H9 (cell line): Measurements from ENCODE around the gene CCDC3. TPM values are rescaled to one million over a fixed set of nuclear protein-coding genes. Genes with fewer than 3 reads are reported as not detected.

ENCODE experiments used
- DNase-seq: peaks from one replicate; pipeline ENCODE4 v3.0.0-alpha.2; 2017
- H2AFZ ChIP-seq: one replicate; pipeline ENCODE4 v1.6.1; 2013; ENCODE audit warnings: mild to moderate bottlenecking, low read length, control low read depth, moderate library complexity
- H2AK5ac ChIP-seq: 2 replicates; pipeline ENCODE4 v1.6.1; 2013; ENCODE audit warnings: low read length, control low read depth, mixed read lengths; ENCODE audit not compliant: insufficient read length
- H2BK120ac ChIP-seq: one replicate; pipeline ENCODE4 v1.6.1; 2013; ENCODE audit warnings: low read depth, mild to moderate bottlenecking, low read length, control low read depth, inconsistent platforms; ENCODE audit not compliant: poor library complexity, severe bottlenecking
- H2BK12ac ChIP-seq: 2 replicates; pipeline ENCODE4 v1.6.1; 2013; ENCODE audit warnings: low read length, control low read depth, mixed read lengths, low read depth; ENCODE audit not compliant: insufficient read length
- H2BK15ac ChIP-seq: 2 replicates; pipeline ENCODE4 v1.6.1; 2013; ENCODE audit warnings: low read depth, low read length, control low read depth
- H2BK20ac ChIP-seq: one replicate; pipeline ENCODE4 v1.6.1; 2013; ENCODE audit warnings: low read depth, mild to moderate bottlenecking, low read length, control low read depth, inconsistent platforms; ENCODE audit not compliant: poor library complexity, severe bottlenecking
- H2BK5ac ChIP-seq: 2 replicates; pipeline ENCODE4 v1.6.1; 2013; ENCODE audit warnings: low read length, control low read depth, mixed read lengths; ENCODE audit not compliant: insufficient read length
- H3K14ac ChIP-seq: 2 replicates; pipeline ENCODE4 v1.6.1; 2013; ENCODE audit warnings: low read length, control low read depth; ENCODE audit not compliant: insufficient read depth
- H3K18ac ChIP-seq: 2 replicates; pipeline ENCODE4 v1.6.1; 2013; ENCODE audit warnings: low read depth, mild to moderate bottlenecking, mixed read lengths, low read length, control low read depth; ENCODE audit not compliant: insufficient read length
- H3K23ac ChIP-seq: 2 replicates; pipeline ENCODE4 v1.6.1; 2013; ENCODE audit warnings: low read length, control low read depth, mixed read lengths, low read depth; ENCODE audit not compliant: insufficient read length
- H3K23me2 ChIP-seq: 2 replicates; pipeline ENCODE4 v1.6.1; 2013; ENCODE audit warnings: low read depth, mild to moderate bottlenecking, mixed read lengths, low read length, control low read depth; ENCODE audit not compliant: insufficient read length, poor library complexity, severe bottlenecking
- H3K27ac ChIP-seq: 2 replicates; pipeline ENCODE4 v1.5.1; 2013; ENCODE audit warnings: low read length, control low read depth, mixed read lengths, low read depth; ENCODE audit not compliant: insufficient read length
- H3K27me3 ChIP-seq: 2 replicates; pipeline ENCODE4 v1.6.1; 2013; ENCODE audit warnings: low read length, control low read depth, inconsistent platforms; ENCODE audit not compliant: insufficient read depth
- H3K4ac ChIP-seq: 2 replicates; pipeline ENCODE4 v1.6.1; 2013; ENCODE audit warnings: low read depth, mild to moderate bottlenecking, control low read depth, inconsistent platforms, low read length, moderate library complexity
- H3K4me1 ChIP-seq: 2 replicates; pipeline ENCODE4 v1.6.1; 2013; ENCODE audit warnings: low read length, control low read depth, inconsistent platforms; ENCODE audit not compliant: insufficient read depth
- H3K4me2 ChIP-seq: 2 replicates; pipeline ENCODE4 v1.6.1; 2013; ENCODE audit warnings: low read length, control low read depth, mixed read lengths; ENCODE audit not compliant: insufficient read length, insufficient read depth
- H3K56ac ChIP-seq: 2 replicates; pipeline ENCODE4 v1.6.1; 2013; ENCODE audit warnings: low read depth, mild to moderate bottlenecking, mixed read lengths, low read length, control low read depth; ENCODE audit not compliant: insufficient read length
- H3K79me1 ChIP-seq: 2 replicates; pipeline ENCODE4 v1.6.1; 2013; ENCODE audit warnings: low read depth, mild to moderate bottlenecking, moderate library complexity, low read length, control low read depth, inconsistent platforms; ENCODE audit not compliant: insufficient read depth, poor library complexity, severe bottlenecking
- H3K79me2 ChIP-seq: 2 replicates; pipeline ENCODE4 v1.6.1; 2013; ENCODE audit warnings: low read length, control low read depth, inconsistent platforms; ENCODE audit not compliant: insufficient read depth
- H3K9ac ChIP-seq: 2 replicates; pipeline ENCODE4 v1.6.1; 2013; ENCODE audit warnings: low read length, control low read depth, mixed read lengths; ENCODE audit not compliant: insufficient read length; ENCODE audit errors: extremely low read depth
- H3K9me3 ChIP-seq: one replicate; pipeline ENCODE4 v1.6.1; 2013; ENCODE audit warnings: low read depth, low read length, inconsistent platforms; ENCODE audit not compliant: control insufficient read depth
- H3T11ph ChIP-seq: one replicate; pipeline ENCODE4 v1.6.1; 2013; ENCODE audit warnings: mild to moderate bottlenecking, low read length, control low read depth, inconsistent platforms
- H4K20me1 ChIP-seq: one replicate; pipeline ENCODE4 v1.6.1; 2013; ENCODE audit not compliant: control insufficient read depth, insufficient read length, insufficient read depth
- H4K5ac ChIP-seq: 2 replicates; pipeline ENCODE4 v1.6.1; 2013; ENCODE audit warnings: low read depth, mild to moderate bottlenecking, mixed read lengths, low read length, control low read depth; ENCODE audit not compliant: insufficient read length
- H4K8ac ChIP-seq: replicated peaks from 2 replicates; pipeline ENCODE4 v1.6.1; 2013; ENCODE audit warnings: low read length, control low read depth, mixed read lengths, low read depth; ENCODE audit not compliant: insufficient read length
- H4K91ac ChIP-seq: 2 replicates; pipeline ENCODE4 v1.6.1; 2013; ENCODE audit warnings: low read depth, mild to moderate bottlenecking, moderate library complexity, mixed read lengths, low read length, control low read depth; ENCODE audit not compliant: insufficient read length
- H3K27ac Mint-ChIP-seq, 3 experiments: 2 replicates in 2 of 3; 3 replicates in 1 of 3; pipeline ENCODE4 v1.8.0; 2020 to 2021; ENCODE audit warnings: mixed read lengths in 3 of 3, mild to moderate bottlenecking in 1 of 3, moderate library complexity in 1 of 3
- H3K27me3 Mint-ChIP-seq: 2 replicates; pipeline ENCODE4 v1.8.0; 2021; ENCODE audit warnings: low read depth, mild to moderate bottlenecking, moderate library complexity, mixed read lengths
- H3K36me3 Mint-ChIP-seq, 3 experiments: 2 replicates in 2 of 3; 3 replicates in 1 of 3; pipeline ENCODE4 v1.8.0; 2020 to 2021; ENCODE audit warnings: low read depth in 3 of 3, mixed read lengths in 3 of 3; ENCODE audit not compliant: insufficient read depth in 1 of 3
- H3K4me1 Mint-ChIP-seq, 2 experiments: 2 replicates each; pipeline ENCODE4 v1.8.0; 2020; ENCODE audit warnings: mixed read lengths in 2 of 2
- H3K4me3 Mint-ChIP-seq, 2 experiments: 2 replicates in 1 of 2; 3 replicates in 1 of 2; pipeline ENCODE4 v1.8.0; 2020 to 2021; ENCODE audit warnings: mild to moderate bottlenecking in 2 of 2, mixed read lengths in 2 of 2, moderate library complexity in 1 of 2
- H3K9me3 Mint-ChIP-seq, 2 experiments: 2 replicates in 1 of 2; 3 replicates in 1 of 2; pipeline ENCODE4 v1.8.0; 2020; ENCODE audit warnings: mild to moderate bottlenecking in 2 of 2, mixed read lengths in 2 of 2, moderate library complexity in 1 of 2
- CTCF ChIP-seq: fragments of 200-600 bp; sonication (generic); conservative IDR thresholded peaks from 3 replicates; pipeline ENCODE4 v1.8.0; 2021; ENCODE audit warnings: antibody characterized with exemption, mild to moderate bottlenecking
- WGBS: extraction: QIAGEN DNeasy Blood & Tissue Kit; methylation state at CpG from one replicate; pipeline ENCODE4 v1.1.7; 2013; ENCODE audit warnings: missing lambda C conversion rate, low lambda C conversion rate, mixed read lengths; ENCODE audit not compliant: insufficient read length; ENCODE audit errors: extremely low coverage; 5-methylcytosine and 5-hydroxymethylcytosine counted together
- total RNA-seq: library from RNA; stranded (reverse); gene quantifications from 2 replicates; pipeline ENCODE4 v1.2.1, GENCODE V29; 2021

CCDC3 gene
- total RNA-seq, 1 experiment from 2014 or later, result 2.3 TPM

GRCh38 chr10:12890958-12891357 lies 110.6 kb downstream of the CCDC3 start:
- no peaks in the 10 kb centered on the region for H3K4me1 ChIP-seq
- WGBS, result no CpG with 5 or more reads among the region's 3 CpGs
- no peaks in the 10 kb centered on the region for H3K27me3 ChIP-seq
- H3K36me3 Mint-ChIP-seq, result peaks cover 0 to 2% (median 0%) of the 10 kb centered on the region in 3 experiments; a peak in 1 of 7 replicates
- H4K20me1 ChIP-seq, result no peaks in the 10 kb centered on the region
- no peak overlapping the region for H3K4me2 ChIP-seq
- H2BK120ac ChIP-seq, result no peak overlapping the region
- no peak overlapping the region for H2BK5ac ChIP-seq
- H3K9ac ChIP-seq, result no peak overlapping the region
- no peak overlapping the region for H2AFZ ChIP-seq
- no peaks in the 10 kb centered on the region; the same call in none of the 2 replicates for H3K27me3 Mint-ChIP-seq
- H4K8ac ChIP-seq, result no peak overlapping the region
- no peak overlapping the region for H3K23ac ChIP-seq
- H3K4ac ChIP-seq, result no peak overlapping the region
- no peak for TF ChIP-seq CTCF
- no peak overlapping the region for H3T11ph ChIP-seq
- H3K9me3 ChIP-seq, result no peaks in the 10 kb centered on the region
- no peak overlapping the region for H4K91ac ChIP-seq
- no peak overlapping the region for H2BK20ac ChIP-seq
- H3K4me1 Mint-ChIP-seq, result peaks cover 11 to 12% of the 10 kb centered on the region in 2 experiments
- no peak overlapping the region for H2AK5ac ChIP-seq
- peaks cover 8 to 20% of the 10 kb centered on the region in 2 experiments; a peak in 4 of 5 replicates for H3K9me3 Mint-ChIP-seq
- H4K5ac ChIP-seq, result no peak overlapping the region
- no peak overlapping the region for H3K4me3 Mint-ChIP-seq
- H3K56ac ChIP-seq, result no peak overlapping the region
- H2BK12ac ChIP-seq, result no peak overlapping the region
- no peak overlapping the region for H2BK15ac ChIP-seq
- no peak for DNase-seq
- H3K79me2 ChIP-seq, result no peaks in the 10 kb centered on the region
- no peak overlapping the region for H3K27ac ChIP-seq
- H3K79me1 ChIP-seq, result no peaks in the 10 kb centered on the region
- no peak overlapping the region for H3K14ac ChIP-seq
- no peaks in the 10 kb centered on the region for H3K23me2 ChIP-seq
- no peak overlapping the region for H3K18ac ChIP-seq
- no peak overlapping the region for H3K27ac Mint-ChIP-seq
